CD8-positive, alpha-beta memory T cell (primary cell): ENCODE measurements around the gene TMEM147. TPM values are rescaled to one million over a fixed set of nuclear protein-coding genes. Genes with fewer than 3 reads are reported as not detected.

Experiments
- CTCF ChIA-PET: fragments of 350-600 bp; sonication (Branson Sonifier 250); formaldehyde crosslinking; loops from one replicate; lab custom pipeline; 2021; ENCODE audit warnings: antibody characterized with exemption; lab: Charles Lee
- POLR2A ChIA-PET: fragments of 350-600 bp; sonication (Branson Sonifier 250); formaldehyde crosslinking; loops from one replicate; lab custom pipeline; 2021; ENCODE audit warnings: antibody characterized with exemption; lab: Charles Lee
- DNase-seq, 5 donors: peaks; one replicate each; pipeline versions ENCODE4 v3.0.0 to v3.0.0-alpha.2; 2020 to 2022; ENCODE audit warnings: mixed read lengths in 1 of 5
- H3K27ac ChIP-seq: one replicate; pipeline ENCODE4 v1.7.0; 2013; ENCODE audit warnings: low read depth, mild to moderate bottlenecking, low read length, moderate library complexity
- H3K27me3 ChIP-seq: 2 replicates; pipeline ENCODE4 v1.7.0; 2013; ENCODE audit warnings: low read length, mild to moderate bottlenecking; ENCODE audit not compliant: insufficient read depth, poor library complexity, severe bottlenecking
- H3K36me3 ChIP-seq: 2 replicates; pipeline ENCODE4 v1.7.0; 2013; ENCODE audit warnings: mild to moderate bottlenecking, low read length, moderate library complexity; ENCODE audit not compliant: insufficient read depth
- H3K4me1 ChIP-seq: 2 replicates; pipeline ENCODE4 v1.7.0; 2013; ENCODE audit warnings: mild to moderate bottlenecking, low read length, moderate library complexity; ENCODE audit not compliant: insufficient read depth
- H3K4me3 ChIP-seq: 2 replicates; pipeline ENCODE4 v1.7.0; 2013; ENCODE audit warnings: mild to moderate bottlenecking, low read length
- H3K9me3 ChIP-seq: 2 replicates; pipeline ENCODE4 v1.7.0; 2013; ENCODE audit warnings: mild to moderate bottlenecking, low read length
- H3K27ac Mint-ChIP-seq, 8 donors: one replicate each; pipeline ENCODE4 v1.8.0; 2020 to 2021; ENCODE audit warnings: mixed read lengths in 8 of 8, mild to moderate bottlenecking in 6 of 8, inconsistent platforms in 3 of 8, moderate library complexity in 3 of 8
- H3K27me3 Mint-ChIP-seq, 2 donors: one replicate each; pipeline ENCODE4 v1.8.0; 2020 to 2021; ENCODE audit warnings: mixed read lengths in 2 of 2, mild to moderate bottlenecking in 1 of 2, moderate library complexity in 1 of 2
- H3K36me3 Mint-ChIP-seq, 3 donors: one replicate each; pipeline ENCODE4 v1.8.0; 2020 to 2021; ENCODE audit warnings: mixed read lengths in 3 of 3, inconsistent platforms in 1 of 3, mild to moderate bottlenecking in 1 of 3
- H3K4me1 Mint-ChIP-seq, 3 donors: one replicate each; pipeline ENCODE4 v1.8.0; 2020 to 2021; ENCODE audit warnings: mixed read lengths in 3 of 3, inconsistent platforms in 1 of 3, mild to moderate bottlenecking in 1 of 3
- H3K4me3 Mint-ChIP-seq, 7 donors: one replicate each; pipeline ENCODE4 v1.8.0; 2020 to 2021; ENCODE audit warnings: mixed read lengths in 7 of 7, mild to moderate bottlenecking in 6 of 7, moderate library complexity in 4 of 7, inconsistent platforms in 2 of 7
- H3K9me3 Mint-ChIP-seq, 5 donors: one replicate each; pipeline ENCODE4 v1.8.0; 2020 to 2022; ENCODE audit warnings: mixed read lengths in 5 of 5, mild to moderate bottlenecking in 3 of 5, moderate library complexity in 2 of 5, inconsistent platforms in 1 of 5
- polyA plus RNA-seq: library from polyadenylated mRNA; unstranded; fragments of 300-500 nt; fragmentation: Illumina TruSeq; gene quantifications from one replicate; pipeline ENCODE4 v1.2.3, GENCODE V29; 2021
- total RNA-seq, 2 experiments: library from RNA; stranded (reverse); gene quantifications; one replicate each; pipeline ENCODE4 v1.2.3, GENCODE V29; 2021

Gene TMEM147
- total and polyA plus RNA-seq, 3 experiments from 2014 or later, result 82.6 to 175 (median 91.4) TPM

DNA sequence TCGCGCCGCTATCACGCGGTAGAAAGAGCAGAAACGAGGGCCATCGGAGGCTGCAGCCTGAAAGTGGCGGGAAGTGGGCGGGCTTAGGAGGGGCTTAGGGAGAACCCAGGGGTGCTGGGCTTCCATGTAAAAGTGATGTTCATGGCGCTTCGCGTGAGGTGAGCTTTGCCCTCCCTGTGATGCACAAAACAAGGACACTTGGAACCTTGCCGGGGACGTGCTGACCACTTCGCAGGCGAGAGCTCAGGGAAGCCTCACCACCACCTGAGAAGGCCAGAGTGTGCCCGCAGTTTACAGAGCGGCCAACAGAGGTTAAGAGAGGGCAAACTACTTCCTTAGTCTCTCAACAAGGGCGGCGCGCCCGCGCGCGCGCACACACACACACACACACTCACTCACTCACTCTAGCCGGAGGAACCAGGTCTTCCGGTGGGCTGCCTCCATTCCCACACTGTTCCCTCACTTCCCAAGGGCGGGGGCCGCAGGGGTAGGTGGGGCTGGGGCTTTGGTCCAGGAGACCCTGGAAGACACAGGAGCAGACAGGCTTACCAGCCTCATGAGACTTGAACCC lies 11.5 kb upstream of the TMEM147 start:
- peaks cover 9 to 14% (median 13%) of the 10 kb centered on the region in 3 donors for H3K4me1 Mint-ChIP-seq
- H3K36me3 Mint-ChIP-seq, result peaks cover 0 to 4% (median 0%) of the 10 kb centered on the region in 3 donors
- peaks cover 6% of the 10 kb centered on the region for H3K4me1 ChIP-seq
- H3K27me3 Mint-ChIP-seq, result peaks cover 25 to 34% of the 10 kb centered on the region in 2 donors
- no peaks in the 10 kb centered on the region for H3K27me3 ChIP-seq
- DNase-seq, result peak in 2 of 5 donors; percentile 34 to 61
- no peaks in the 10 kb centered on the region for H3K9me3 ChIP-seq
- H3K4me3 Mint-ChIP-seq, result peak overlapping the region; percentile 18 to 79 (median 75)
- H3K9me3 Mint-ChIP-seq, result peaks cover 0 to 2% (median 0%) of the 10 kb centered on the region in 5 donors
- peak overlapping the region in 5 of 8 donors; percentile 31 to 86 (median 60) for H3K27ac Mint-ChIP-seq
- CTCF ChIA-PET, result no interaction called here
- H3K36me3 ChIP-seq, result no peaks in the 10 kb centered on the region
- H3K27ac ChIP-seq, result no peak overlapping the region
- peak overlapping the region; percentile 49 for H3K4me3 ChIP-seq
- POLR2A ChIA-PET, result no interaction called here

- H3K4me3 Mint-ChIP-seq, result no peak overlapping the region
- H3K27me3 Mint-ChIP-seq, result peaks cover 19 to 26% of the 10 kb centered on the region in 2 donors
- no peaks in the 10 kb centered on the region for H3K36me3 ChIP-seq
- CTCF ChIA-PET, result interaction anchor here (0.8 to 1.3 kb wide), 3 partner anchors 13 to 25 kb away, joined by 3 read pairs; no protein-coding TSS in a partner anchor
- H3K9me3 ChIP-seq, result no peaks in the 10 kb centered on the region
- POLR2A ChIA-PET, result no interaction called here
- peaks cover 0 to 2% (median 0%) of the 10 kb centered on the region in 5 donors for H3K9me3 Mint-ChIP-seq
- H3K4me1 Mint-ChIP-seq, result peaks cover 9 to 14% (median 13%) of the 10 kb centered on the region in 3 donors
- H3K4me1 ChIP-seq, result peaks cover 6% of the 10 kb centered on the region
- H3K27me3 ChIP-seq, result no peaks in the 10 kb centered on the region
- H3K27ac Mint-ChIP-seq, result peak overlapping the region in 1 of 8 donors; percentile 56
- H3K27ac ChIP-seq, result no peak overlapping the region
- H3K36me3 Mint-ChIP-seq, result peaks cover 0 to 4% (median 0%) of the 10 kb centered on the region in 3 donors
- DNase-seq, result no peak
- no peak overlapping the region for H3K4me3 ChIP-seq
Observed at GRCh38 chr19:35534803-35535480, 10.5 kb upstream of the TMEM147 start.

GRCh38 chr19:35539314-35539713 lies 6.1 kb upstream of the TMEM147 start:
- Histone ChIP-seq H3K4me3 (no peak overlapping the region), H3K9me3 (no peaks in the 10 kb centered on the region), H3K27me3 (no peaks in the 10 kb centered on the region), H3K4me1 (peaks cover under 1% of the 10 kb centered on the region), H3K36me3 (no peaks in the 10 kb centered on the region), H3K27ac (no peak overlapping the region)
- Mint-ChIP-seq H3K4me1 (peaks cover under 1 to 6% (median 2%) of the 10 kb centered on the region in 3 donors), H3K9me3 (no peaks in the 10 kb centered on the region), H3K27me3 (peaks cover 1 to 4% of the 10 kb centered on the region in 2 donors), H3K27ac (peak overlapping the region in 1 of 8 donors; percentile 2), H3K36me3 (no peaks in the 10 kb centered on the region), H3K4me3 (no peak overlapping the region)
- POLR2A ChIA-PET, result no interaction called here
- CTCF ChIA-PET, result no interaction called here
- no peak for DNase-seq

DNA sequence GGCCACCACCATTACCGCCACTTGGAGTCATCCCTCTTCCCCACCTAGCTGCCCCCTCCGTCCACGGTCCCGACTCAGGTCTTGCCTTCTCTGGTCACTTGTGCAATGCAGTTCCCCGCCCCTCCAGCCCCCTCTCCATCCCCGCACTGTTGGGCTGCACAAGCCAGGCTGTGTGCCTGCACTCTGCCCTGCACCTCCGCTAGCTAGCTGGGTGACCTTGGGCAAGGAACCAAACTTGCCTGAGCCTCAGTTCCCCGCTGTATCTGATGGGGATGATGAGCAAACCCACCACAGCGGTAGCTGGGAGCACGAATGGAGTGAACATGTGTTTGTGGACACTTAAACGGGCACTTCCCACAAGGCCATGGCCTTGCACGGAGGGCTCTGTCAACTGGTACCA lies 5.6 kb upstream of the TMEM147 start:
- Mint-ChIP-seq H3K4me3 (no peak overlapping the region), H3K27me3 (peaks cover 1 to 4% of the 10 kb centered on the region in 2 donors), H3K27ac (no peak overlapping the region), H3K36me3 (peaks cover 0 to 1% (median 0%) of the 10 kb centered on the region in 3 donors), H3K4me1 (peaks cover 5 to 10% (median 6%) of the 10 kb centered on the region in 3 donors), H3K9me3 (no peaks in the 10 kb centered on the region)
- no peak overlapping the region for H3K4me3 ChIP-seq
- POLR2A ChIA-PET, result no interaction called here
- no peaks in the 10 kb centered on the region for H3K27me3 ChIP-seq
- H3K36me3 ChIP-seq, result no peaks in the 10 kb centered on the region
- H3K27ac ChIP-seq, result no peak overlapping the region
- H3K9me3 ChIP-seq, result no peaks in the 10 kb centered on the region
- H3K4me1 ChIP-seq, result peaks cover 6% of the 10 kb centered on the region
- CTCF ChIA-PET, result no interaction called here
- DNase-seq, result no peak

DNA sequence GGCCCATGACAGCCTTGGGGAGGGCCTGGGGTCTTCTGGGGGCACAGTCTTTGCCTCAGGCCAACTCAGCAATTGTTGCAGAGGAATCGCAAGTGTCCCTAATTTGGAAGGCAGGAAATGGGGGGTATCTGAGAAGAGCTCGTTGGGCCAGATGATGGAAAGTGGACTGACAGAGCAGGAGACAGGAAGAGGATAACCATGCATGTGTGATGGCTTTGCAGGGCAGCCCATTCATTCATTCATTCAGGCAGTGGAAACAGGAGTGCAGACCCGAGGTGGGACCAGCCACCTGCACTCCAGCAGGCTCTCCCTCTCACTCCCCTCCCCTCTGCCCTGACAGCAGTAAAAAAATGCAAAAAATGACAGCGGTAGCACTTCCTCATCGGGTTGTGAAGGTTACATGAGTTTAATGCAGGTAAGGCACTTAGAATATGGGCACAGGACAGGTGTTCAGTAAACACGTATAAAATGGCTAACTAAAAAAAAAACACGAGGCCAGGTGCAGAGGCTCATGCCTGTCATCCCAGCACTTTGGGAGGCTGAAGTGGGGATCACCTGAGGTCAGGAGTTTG lies 5.0 kb upstream of the TMEM147 start:
- ChIA-PET POLR2A (no interaction called here), CTCF (interaction anchor here (1.4 kb wide), 1 partner anchor 9 kb away, joined by 3 read pairs; no protein-coding TSS in a partner anchor)
- Histone ChIP-seq H3K4me1 (peaks cover 7% of the 10 kb centered on the region), H3K36me3 (no peaks in the 10 kb centered on the region), H3K27me3 (no peaks in the 10 kb centered on the region), H3K4me3 (no peak overlapping the region), H3K9me3 (no peaks in the 10 kb centered on the region), H3K27ac (no peak overlapping the region)
- Mint-ChIP-seq H3K27ac (peak overlapping the region in 3 of 8 donors; percentile 2 to 79 (median 38)), H3K27me3 (peaks cover 1 to 4% of the 10 kb centered on the region in 2 donors), H3K4me1 (peaks cover 6 to 11% (median 8%) of the 10 kb centered on the region in 3 donors), H3K9me3 (no peaks in the 10 kb centered on the region), H3K4me3 (peak overlapping the region in 1 of 7 donors; percentile 61), H3K36me3 (peaks cover 0 to 2% (median 0%) of the 10 kb centered on the region in 3 donors)
- no peak for DNase-seq

- Mint-ChIP-seq H3K36me3 (peaks cover 0 to 7% (median 0%) of the 10 kb centered on the region in 3 donors), H3K27me3 (no peaks in the 10 kb centered on the region), H3K9me3 (no peaks in the 10 kb centered on the region), H3K4me1 (peaks cover 16 to 27% (median 21%) of the 10 kb centered on the region in 3 donors), H3K4me3 (peak overlapping the region in 2 of 7 donors; percentile 35 to 82), H3K27ac (peak overlapping the region in 2 of 8 donors; percentile 77 to 81)
- no peak for DNase-seq
- H3K36me3 ChIP-seq, result no peaks in the 10 kb centered on the region
- no peak overlapping the region for H3K27ac ChIP-seq
- H3K27me3 ChIP-seq, result no peaks in the 10 kb centered on the region
- peaks cover 19% of the 10 kb centered on the region for H3K4me1 ChIP-seq
- POLR2A ChIA-PET, result no interaction called here
- no peak overlapping the region for H3K4me3 ChIP-seq
- H3K9me3 ChIP-seq, result no peaks in the 10 kb centered on the region
- CTCF ChIA-PET, result no interaction called here
Observed at GRCh38 chr19:35542209-35542608, 3.2 kb upstream of the TMEM147 start.

DNA sequence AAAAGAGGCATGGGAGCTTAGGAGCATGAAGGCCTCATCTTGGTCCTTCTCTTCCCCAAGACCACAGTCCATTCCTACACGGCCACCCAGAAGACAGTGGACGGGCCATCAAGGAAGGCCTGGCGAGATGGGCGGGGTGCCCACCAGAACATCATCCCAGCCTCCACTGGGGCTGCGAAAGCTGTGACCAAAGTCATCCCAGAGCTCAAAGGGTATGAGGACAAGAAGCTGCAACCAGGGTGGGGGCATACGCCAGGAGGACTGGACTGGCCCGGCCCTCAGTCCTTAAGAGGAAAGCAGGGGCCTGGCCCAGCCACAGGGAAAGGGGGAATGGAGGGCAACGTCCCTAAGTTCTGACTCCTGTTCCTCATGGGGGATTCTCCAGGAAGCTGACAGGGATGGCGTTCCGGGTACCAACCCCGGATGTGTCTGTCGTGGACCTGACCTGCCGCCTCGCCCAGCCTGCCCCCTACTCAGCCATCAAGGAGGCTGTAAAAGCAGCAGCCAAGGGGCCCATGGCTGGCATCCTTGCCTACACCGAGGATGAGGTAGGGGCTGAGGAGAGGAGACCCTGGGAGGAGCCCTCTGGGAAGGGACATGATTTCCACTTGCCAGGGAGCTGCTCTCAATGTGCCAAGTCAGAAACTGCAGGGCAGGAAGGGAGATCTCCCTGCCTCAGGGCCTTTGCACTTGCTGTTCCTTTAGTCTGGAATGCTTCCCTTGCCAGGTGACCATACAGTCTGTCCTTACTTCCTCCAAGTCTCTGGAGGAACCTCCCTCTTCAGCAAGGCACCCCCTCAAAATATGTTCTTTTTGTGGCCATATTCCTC lies 1.9 kb upstream of the TMEM147 start:
- no peak overlapping the region for H3K4me3 ChIP-seq
- no peaks in the 10 kb centered on the region for H3K36me3 ChIP-seq
- Mint-ChIP-seq H3K4me3 (peak overlapping the region in 4 of 7 donors; percentile 3 to 90 (median 62)), H3K36me3 (peaks cover 0 to 10% (median 0%) of the 10 kb centered on the region in 3 donors), H3K4me1 (peaks cover 18 to 32% (median 23%) of the 10 kb centered on the region in 3 donors), H3K9me3 (no peaks in the 10 kb centered on the region), H3K27me3 (no peaks in the 10 kb centered on the region), H3K27ac (peak overlapping the region in 4 of 8 donors; percentile 52 to 89 (median 66))
- CTCF ChIA-PET, result no interaction called here
- H3K9me3 ChIP-seq, result no peaks in the 10 kb centered on the region
- H3K27me3 ChIP-seq, result no peaks in the 10 kb centered on the region
- no peak for DNase-seq
- no peak overlapping the region for H3K27ac ChIP-seq
- peaks cover 19% of the 10 kb centered on the region for H3K4me1 ChIP-seq
- POLR2A ChIA-PET, result no interaction called here
